Hematopoietic multipotent progenitor cell treated with erythropoietin and hydrocortisone succinate and interleukin-3 and kit ligand, for 15 days (in vitro differentiated cells): ENCODE measurements around the gene CDKAL1.

ENCODE experiments used
- DNase-seq: peaks from one replicate; pipeline ENCODE4 v3.0.0-alpha.2; 2015; ENCODE audit warnings: low spot score

CDKAL1 gene

DNA sequence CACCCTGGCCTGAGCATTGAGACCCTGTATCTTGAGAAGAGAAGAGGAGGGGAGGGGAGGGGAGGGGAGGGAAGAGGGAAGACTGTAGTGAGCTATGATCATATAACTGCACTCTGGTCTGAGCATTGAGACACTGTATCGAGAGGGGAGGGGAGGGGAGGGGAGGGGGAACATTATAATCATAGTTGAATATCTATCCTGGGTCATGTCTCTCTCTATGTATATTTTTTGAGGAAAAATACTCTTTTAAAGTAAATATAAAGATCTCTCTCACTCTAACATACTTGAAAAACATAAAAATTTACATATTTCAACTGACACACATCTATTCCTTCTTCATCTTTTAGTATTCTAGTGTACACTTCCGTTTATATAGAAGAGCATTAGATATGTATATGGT lies 431.0 kb downstream of the CDKAL1 start:
- no peak for DNase-seq

DNA sequence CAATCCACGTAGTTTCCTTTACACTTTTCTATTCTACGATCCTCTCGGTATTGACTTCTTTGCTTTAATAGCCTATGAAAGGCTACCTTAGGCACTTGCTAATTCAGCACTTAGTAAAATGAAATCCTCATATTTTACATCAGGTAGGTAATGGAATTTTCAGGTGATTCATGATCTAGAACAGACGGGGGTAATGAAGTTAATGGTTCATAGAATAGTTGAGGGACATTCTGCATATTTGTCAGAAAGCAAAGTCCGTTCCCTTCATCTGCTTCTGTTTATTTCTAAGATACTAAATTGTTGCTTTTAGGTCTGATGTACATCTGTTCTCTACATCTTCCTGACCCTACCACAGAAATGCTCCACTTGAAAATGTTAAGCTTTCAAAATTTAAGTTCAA lies 431.7 kb downstream of the CDKAL1 start:
- no peak for DNase-seq

DNA sequence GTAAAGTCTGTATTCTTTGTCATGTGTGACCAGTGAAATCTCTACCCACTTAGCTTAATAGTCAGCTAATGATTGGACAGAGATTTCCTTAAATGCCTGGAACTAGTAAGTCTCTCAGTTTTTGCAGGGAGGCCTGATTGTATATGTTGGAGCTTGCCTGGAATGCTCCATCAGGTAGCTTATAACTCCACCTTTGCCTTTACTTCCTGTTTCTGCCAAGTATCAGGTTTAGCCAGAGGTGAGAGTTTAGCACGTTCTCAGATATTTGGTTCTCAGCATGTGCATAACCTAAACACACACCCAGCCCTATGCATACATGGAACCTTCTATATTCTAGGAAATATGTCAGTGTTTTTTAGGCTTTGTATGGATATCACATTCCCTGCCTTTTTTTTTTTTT lies 435.3 kb downstream of the CDKAL1 start:
- no peak for DNase-seq

DNA sequence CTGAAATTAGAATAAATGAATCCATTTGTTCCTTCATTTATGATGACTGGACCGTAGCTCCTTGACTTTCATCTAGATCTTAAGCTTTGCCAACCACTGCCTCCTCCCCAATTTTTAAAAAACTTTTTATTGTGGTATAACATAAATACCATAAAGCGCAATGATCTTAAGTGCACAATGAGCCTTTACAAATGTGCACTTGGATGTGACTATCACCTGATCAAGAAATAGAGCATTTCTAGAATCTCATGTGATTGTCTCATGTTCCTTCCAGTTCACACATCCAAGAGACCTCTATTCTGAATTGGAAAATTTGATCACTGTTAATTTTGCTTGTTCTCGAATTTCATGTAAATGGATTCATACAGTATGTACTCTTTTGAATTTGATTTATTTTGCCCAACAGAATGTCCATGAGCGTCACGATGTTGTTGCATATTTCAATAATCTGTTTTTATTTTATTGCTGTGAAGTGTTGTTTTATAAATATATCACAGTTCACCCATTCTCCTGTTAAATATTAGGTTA lies 442.2 kb downstream of the CDKAL1 start:
- no peak for DNase-seq

DNA sequence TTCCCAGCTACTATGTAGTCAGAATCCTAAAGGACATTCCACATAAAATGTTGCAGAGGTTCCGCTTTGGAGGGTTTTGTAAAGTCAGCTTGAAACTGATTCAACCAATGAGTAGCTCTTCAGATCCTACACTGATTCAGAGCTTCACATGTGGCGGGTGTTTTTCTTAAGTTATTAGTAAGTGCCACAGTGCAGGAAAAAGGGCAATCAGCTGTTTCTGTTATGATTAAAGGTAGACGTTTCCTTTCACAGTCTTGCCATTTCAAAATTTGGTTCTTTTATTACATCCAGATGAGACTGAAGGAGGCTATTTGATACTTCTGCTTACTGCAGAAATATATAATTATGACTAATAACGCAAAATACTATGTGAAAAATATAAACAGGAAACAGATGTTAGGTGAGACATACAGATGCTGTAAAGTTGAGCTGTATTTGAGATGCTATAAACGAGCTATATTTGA lies 443.9 kb downstream of the CDKAL1 start:
- DNase-seq: no peak

DNA sequence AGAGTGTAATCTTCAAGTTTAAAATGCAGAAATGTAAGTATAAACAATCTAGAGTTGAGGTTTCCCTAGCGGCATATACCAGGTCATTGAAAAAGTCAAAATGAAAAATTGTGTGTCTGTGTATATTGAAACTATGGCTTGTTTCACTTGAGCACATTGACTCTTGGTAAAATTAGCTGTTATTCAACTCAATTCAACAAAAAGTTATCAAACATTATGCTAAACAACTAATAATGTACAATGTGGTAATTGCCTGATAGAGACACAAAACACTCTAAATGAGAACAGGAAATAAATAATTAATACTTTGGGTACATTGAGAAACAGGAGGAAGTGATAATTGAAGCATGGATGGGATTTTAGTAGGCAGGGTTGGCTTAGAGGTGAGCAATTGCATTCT lies 444.8 kb downstream of the CDKAL1 start:
- DNase-seq: no peak

DNA sequence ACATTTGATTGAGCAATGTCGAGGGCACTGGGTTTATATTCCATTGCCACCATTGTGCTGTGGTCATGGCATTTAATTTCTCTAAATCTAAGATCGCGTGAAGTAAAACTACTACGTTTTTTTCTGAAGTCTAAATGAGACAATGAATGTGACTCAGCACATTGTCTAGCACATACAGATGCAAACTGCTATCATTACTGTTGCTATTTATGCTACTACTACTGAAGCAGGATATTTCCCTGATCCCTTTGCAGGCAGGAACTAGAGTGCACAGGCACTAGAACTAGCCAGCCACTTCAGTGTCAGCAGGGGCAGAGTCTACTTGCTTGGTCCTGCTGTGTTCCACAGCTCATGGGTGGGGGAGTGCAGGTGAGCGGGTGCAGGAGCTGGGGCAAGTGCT lies 449.7 kb downstream of the CDKAL1 start:
- DNase-seq: no peak

DNA sequence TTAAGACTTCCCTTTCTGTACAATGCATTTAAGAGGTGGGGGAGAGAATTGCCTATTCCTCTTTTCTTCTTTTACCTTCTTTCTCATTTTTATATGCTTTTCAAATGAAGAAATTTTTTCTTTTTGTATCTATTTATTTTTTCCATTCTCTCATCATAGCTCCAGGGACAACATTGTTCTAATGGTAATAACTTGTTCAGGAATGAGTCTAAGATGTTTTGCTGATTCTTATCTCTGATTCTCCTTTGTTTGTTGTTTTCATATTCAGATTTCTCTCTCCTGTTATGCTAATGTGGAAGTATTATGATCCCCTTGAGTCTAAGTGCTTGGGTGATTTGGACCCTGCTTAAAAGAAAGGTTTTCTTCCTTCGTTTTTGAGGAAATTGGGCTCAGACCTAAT lies 451.6 kb downstream of the CDKAL1 start:
- DNase-seq: no peak

DNA sequence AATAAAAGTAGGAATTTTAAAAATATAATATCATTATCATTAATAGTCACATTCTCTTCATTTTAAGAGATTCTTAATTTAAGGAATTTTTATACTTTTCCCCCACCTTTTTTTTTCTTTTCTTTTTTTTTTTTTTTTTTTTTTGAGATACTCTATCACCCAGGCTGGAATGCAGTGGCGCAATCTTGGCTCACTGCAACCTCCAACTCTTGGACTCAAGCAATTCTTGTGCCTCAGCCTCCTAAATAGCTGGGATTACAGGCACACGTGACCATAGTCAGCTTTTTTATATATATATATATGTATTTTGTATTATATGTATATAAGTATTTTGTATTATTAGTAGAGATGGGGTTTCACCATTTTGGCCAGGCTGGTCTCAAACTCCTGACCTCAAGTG lies 457.7 kb downstream of the CDKAL1 start:
- DNase-seq: no peak

DNA sequence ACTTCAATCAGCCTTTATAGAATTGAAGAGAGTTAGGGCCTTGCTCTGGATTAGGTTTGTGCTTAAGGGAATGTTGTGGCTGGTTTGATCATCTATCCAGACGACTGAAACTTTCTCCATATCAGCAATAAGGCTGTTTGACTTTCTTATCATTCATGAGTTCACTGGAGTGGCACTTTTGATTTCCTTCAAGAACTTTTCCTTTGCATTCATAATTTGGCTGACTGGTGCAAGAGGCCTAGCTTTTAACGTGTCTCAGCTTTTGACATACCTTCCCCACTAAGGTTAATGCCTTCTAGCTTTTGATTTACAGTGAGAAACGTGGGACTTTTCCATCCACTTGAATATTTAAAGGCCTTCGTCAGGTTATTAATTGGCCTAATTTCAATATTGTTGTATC lies 461.8 kb downstream of the CDKAL1 start:
- no peak for DNase-seq

DNA sequence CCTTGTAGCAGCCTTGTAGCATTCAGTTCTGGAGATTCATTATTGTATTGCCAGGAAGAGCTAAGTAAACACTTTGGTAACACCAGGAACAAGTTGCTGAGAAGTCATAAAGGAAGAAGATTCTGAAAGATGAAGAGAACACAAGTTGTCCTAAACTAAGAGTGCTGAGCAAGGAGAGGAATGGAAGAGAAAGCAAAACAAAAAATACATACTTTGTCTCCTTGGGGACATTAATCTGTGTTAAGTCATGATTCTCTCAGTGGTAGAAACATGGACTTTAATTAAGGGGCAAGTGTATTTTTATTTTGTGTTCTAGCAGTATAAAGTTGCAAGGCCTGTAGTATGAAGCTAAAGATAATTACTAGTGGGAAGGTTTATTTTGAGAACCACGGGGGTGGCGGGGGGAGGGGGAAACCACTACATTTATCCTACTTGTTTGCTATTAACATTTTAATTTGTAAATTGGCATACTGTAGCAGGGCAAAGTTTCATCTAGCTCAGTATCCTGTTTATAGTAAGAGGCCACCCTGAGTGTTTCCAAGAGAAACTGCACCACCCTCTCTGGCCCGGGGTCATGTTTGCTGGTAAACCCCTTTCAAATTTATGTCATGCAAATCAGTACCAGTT lies 463.0 kb downstream of the CDKAL1 start:
- no peak for DNase-seq

DNA sequence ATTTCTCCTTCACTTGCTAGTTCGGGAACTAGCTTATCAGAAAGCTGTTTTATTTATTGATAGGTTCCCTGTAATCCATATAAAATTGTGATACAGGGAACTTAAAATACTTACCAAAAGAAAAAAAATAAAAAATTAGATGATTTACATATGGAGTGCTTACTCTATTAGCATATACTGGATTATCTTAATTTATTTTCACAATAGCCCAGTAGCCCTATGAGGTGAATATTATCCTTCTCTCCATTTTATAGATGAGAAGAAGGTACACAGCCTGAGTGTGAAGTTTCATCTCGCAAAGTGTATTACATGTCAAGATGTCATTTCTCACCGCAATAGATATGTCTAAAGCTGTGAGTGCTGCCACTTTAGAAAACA lies 463.5 kb downstream of the CDKAL1 start:
- DNase-seq: no peak

DNA sequence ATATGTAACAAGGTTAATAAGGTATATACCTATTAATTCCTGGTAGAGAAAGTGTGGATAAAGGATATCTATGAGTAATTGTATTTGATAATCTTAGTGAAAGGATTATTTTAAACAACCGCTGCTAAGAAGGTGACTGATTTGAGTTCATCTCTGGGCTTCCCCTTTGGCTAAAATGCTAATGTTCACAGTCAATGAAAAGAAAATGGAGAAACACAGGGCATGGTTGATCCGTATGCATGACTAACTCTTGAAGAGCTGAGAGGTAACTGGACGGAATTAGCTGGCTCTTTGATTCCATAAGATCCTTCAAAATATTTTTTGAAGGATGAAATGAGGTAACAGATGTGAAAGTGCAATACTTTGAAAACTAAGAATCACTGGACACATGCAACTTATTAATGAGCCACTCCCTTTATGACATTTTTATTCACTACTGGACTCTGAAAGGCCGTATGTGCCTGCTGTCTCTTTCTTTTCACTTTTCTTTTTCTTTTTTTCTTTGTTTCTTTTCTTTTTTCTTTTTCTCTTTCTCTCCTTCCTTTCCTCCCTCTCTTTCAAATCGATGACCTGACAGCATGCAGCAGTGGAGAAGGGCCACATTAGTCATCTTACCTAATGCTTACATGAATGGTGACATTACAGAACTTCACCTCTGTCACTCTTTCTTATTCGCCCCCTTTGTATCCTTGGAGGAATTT lies 464.6 kb downstream of the CDKAL1 start:
- no peak for DNase-seq

DNA sequence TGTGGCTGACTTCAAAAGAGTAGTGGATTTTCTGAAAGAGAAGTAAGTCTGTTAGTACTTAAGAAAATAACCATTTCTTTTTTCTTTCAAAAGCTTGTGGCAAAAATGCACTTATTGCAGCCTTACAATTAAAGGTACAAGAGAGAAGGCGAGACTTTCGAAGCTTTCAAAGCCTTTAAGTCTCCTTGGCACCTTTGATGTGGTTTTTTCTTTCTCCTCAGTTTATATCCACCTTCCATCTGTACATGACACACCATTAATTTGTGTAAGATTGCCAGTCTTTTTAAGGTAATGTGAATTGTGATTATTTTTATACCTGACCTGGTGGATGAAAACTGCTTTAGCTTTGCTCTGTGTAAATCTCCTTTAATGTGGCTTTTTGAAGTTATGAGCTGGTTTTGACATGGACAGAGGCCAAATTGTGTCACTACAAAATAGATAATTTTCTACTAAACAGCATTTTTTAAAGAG lies 466.1 kb downstream of the CDKAL1 start:
- DNase-seq: no peak

DNA sequence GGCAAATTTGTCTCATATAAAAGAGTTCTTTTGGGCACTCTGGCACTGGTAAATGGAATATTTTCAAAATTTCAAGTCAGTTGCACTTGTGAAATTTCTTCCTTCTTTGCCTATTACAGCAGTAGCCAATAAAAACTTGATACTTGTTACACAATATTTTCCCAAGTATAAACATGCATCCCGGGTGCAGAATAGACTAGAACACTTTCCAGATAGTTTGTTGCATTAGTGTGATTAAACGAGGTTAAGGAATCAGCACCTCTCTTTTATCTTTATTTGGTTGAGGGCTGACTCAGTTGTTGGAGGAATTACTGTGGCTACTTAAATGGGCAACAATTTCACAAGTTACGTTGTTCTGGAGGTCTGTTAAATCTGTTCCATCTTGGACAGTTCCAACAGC lies 467.5 kb downstream of the CDKAL1 start:
- DNase-seq: no peak

DNA sequence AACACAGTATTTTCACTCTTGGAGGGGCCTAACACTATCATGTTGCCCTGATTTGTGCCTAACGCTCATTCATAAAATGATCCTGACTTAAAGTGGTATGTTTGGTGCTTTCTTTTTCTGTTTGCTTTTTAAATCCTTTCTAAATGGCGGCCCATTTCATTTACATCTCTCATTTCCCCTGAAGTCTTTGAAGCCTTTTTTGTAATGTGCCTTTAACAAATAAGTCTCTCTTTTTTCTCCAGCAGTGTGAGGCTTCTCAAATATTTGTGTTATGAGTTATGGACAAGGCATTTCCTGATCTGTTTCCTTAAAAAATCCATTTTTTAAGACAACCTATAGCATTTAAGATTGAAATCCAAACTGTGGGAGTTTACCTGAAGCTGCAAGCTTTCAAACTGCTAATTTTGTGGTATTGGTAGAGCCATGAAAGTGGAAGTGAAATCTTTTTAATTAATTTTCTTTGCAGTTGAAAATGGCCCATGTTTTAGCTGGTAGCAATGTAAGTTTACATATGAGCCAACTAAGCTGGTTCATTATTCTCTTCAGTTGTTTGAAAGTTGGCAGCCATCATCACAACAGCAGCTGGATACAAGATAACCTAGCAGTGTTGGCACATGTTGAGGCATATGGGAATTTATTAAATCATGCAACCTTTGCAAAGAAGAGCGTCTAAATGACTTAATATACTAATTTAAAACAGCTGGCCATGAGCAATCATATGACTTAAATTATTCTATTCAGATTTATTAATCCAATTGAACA lies 469.7 kb downstream of the CDKAL1 start:
- DNase-seq: no peak

DNA sequence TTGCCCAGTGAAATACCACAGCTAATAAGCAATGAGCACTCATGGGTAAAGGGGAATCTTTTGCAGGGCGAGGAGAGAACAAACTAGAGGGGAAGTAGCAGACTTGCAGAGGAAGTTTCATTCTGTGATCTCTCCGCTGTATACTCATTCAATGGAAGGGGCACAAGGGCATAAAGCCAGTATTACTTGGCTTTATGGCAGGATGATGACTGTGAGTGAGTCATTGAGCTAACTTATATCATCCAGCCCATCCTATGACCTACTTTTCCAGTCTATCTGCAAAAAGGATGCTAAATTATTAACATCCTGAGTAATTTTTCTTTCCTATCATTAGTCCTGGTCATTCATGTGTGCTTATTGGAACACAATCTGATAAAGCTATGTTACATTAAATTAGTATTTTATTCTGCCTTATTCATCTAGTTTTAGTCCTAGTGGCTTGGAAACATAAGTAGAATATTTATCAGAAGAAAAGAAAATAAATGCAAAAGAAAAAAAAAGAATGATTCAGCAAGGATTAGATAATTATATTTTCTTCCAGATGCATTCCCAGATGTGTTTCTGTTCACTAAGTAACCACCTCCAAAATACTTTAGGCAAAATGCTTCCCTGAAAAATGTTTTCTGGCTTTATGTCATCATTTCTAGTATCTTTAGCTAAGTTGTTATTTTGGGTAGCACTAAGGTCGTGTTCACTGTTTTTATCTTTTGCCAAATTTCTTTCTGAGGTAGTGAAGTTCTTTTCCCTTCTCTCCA lies 471.7 kb downstream of the CDKAL1 start:
- no peak for DNase-seq

DNA sequence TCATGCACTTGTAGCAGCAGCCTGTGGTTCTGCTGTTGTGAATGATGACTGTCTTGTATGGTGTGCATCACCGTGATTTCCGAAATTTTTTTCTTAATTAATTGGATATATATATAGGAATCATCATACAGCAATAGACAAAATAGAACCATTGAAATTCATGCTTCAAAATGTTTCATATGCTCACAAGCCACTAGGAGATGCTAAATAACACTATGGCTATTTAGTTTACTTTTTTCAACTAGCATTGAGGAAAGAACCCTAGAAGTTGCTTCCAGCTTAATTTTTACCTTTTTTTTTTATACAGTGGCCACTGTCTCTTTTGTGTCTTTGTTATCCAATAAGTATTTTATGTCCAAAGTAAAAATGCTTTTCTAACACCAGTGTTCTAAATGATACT lies 485.4 kb downstream of the CDKAL1 start:
- DNase-seq: no peak

DNA sequence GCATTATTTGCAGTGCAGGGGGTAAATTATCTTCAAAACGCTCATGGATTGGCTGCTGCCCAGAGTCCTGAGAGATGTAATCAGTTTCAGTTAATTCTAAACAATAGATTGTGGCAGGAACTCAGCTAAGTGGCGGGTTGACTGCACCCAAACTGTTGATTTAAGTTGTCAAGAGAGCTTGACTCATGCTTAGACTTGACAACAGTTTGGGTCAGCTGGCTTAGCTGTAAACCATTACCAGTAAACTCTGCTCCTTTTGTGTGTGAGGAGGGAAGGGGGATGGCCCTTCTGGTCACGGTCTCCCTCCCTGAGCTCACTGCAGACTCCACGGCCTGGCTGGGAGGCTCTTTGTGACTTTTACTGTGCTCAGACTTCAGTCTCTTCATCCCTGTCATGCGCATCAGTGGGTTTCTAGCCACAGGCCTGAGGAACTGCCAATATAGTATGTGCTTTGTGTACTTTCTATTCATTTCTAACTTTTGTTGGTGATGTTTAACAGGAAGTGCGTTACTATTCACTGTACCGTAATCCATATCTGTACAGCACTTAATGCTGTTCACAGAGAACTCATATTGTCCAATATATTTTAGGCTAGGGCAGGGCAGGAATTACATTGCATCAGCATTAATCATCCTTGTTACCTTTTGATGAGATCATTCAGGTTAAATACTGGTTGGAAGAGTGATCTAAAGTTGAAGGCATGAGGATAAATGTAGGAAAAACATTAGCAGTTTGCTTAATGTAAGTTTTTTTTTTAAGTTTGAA lies 488.3 kb downstream of the CDKAL1 start:
- DNase-seq: no peak

DNA sequence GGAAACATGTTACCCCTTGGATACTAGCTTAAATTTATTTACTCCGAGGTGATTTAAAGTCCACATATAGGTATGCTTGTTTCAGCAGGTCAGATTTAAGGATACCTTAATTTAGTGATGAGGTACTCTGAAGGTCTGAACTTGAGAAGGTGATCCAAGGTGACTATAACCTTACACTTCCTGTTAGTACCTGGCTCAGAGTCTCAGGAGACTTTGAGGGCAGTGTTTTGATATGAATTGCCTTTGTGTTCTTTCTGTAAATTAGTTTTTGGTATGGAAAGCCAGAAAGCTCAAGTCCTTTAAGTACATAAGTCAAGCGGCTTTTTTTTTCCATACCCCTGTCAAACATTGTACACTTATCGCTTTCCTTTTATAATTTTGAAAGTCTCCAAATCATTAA lies 489.0 kb downstream of the CDKAL1 start:
- no peak for DNase-seq

DNA sequence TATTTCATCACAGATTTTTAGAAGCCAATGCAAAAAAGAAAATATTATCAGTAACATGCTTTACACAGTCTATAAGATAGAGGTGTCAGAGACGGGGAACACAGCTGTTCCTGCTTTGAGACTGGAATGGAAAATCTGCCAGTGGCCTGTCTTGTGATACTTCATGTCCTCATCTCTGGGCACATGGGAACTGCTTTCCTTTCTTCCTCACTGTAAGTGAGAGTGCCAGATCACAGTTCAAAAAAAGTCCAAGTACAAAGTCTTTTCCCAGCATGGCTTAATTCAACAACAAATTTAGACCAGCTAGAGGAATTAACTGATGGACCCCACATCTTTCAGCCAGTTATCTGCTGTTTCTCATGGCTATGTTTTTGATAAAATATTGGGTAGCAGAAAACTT lies 490.4 kb downstream of the CDKAL1 start:
- no peak for DNase-seq
